OCI-LY3 (cell line): ENCODE measurements around the gene STON2.

ENCODE experiments used
- EZH2phosphoT487 ChIP-seq: fragments of 200-600 bp; shearing (Covaris generic); IDR thresholded peaks from 2 replicates; pipeline ENCODE4 v1.6.1; 2018; ENCODE audit warnings: antibody characterized with exemption, mixed run types, low read depth
- TF ChIP-seq, protein P1 (sequence below): fragments of 200-600, 300-600 bp; sonication (generic); IDR thresholded peaks from 2 replicates; pipeline ENCODE4 v1.5.1; 2014; ENCODE audit warnings: antibody characterized with exemption, low read length, low read depth

DNA sequence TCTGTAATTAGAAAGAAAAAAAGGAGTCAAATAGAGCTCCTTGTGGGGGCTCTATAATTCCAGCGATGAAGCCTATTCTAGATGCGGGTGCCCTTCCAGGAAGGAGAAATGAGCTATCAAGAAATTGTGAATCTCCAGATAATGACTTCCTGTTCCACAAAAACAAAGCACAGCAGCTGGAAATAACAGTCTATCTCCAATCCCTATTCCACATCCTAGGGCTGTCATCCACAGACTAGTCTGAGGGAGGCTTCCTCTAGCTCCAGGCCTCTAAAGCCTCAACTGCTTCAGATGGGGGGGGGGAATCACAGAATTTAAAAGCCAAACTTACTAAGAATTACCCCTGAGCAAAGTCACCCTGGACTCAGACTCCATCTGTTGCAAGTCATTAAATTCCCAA, 102.0 kb downstream of the STON2 start:
- TF ChIP-seq, protein P1, sequence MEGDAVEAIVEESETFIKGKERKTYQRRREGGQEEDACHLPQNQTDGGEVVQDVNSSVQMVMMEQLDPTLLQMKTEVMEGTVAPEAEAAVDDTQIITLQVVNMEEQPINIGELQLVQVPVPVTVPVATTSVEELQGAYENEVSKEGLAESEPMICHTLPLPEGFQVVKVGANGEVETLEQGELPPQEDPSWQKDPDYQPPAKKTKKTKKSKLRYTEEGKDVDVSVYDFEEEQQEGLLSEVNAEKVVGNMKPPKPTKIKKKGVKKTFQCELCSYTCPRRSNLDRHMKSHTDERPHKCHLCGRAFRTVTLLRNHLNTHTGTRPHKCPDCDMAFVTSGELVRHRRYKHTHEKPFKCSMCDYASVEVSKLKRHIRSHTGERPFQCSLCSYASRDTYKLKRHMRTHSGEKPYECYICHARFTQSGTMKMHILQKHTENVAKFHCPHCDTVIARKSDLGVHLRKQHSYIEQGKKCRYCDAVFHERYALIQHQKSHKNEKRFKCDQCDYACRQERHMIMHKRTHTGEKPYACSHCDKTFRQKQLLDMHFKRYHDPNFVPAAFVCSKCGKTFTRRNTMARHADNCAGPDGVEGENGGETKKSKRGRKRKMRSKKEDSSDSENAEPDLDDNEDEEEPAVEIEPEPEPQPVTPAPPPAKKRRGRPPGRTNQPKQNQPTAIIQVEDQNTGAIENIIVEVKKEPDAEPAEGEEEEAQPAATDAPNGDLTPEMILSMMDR = no peak
- TF ChIP-seq EZH2phosphoT487 = no peak
